ENCODE data around the gene IL17C. TPM values are rescaled to one million over a fixed set of nuclear protein-coding genes. Genes with fewer than 3 reads are reported as not detected.
"Not testable (repeated sequence)": the region's sequence is repeated elsewhere in the genome, so short reads cannot be mapped to it uniquely, and the experiment has no call there.

IL17C gene
- total RNA-seq, 4 donors from 2014 or later, result not detected

GRCh38 chr16:88667461-88667860 is 29.1 kb downstream of the IL17C start:
- H3K36me3 ChIP-seq, result peaks cover 0 to 10% of the 10 kb centered on the region in 2 donors
- no peak overlapping the region for H3K27ac ChIP-seq
- no peaks in the 10 kb centered on the region for H3K9me3 ChIP-seq
- TF ChIP-seq EP300 (IDR thresholded peaks at IDR 0.05) (no peak), POLR2A (IDR thresholded peaks at IDR 0.05) (no peak), POLR2AphosphoS5 (IDR thresholded peaks at IDR 0.05) (no peak), CTCF (IDR thresholded peaks at IDR 0.05) (no peak)
- no peak overlapping the region for H3K4me3 ChIP-seq
- no peaks in the 10 kb centered on the region for H3K27me3 ChIP-seq
- no peak for ATAC-seq
- WGBS, 2 donors (ENCODE audit: low coverage in 1 of 2), result 0% methylated on average over 1 of the region's 5 CpGs; no CpG with 5 or more reads in 1 of the 2 donors
- H3K4me1 ChIP-seq, result peaks cover 0 to 15% (median 5%) of the 10 kb centered on the region in 3 donors

- H3K36me3 ChIP-seq, result peaks cover 0 to 22% of the 10 kb centered on the region in 2 donors
- H3K9me3 ChIP-seq, H3K4me3 ChIP-seq, H3K27me3 ChIP-seq, H3K27ac ChIP-seq, H3K4me1 ChIP-seq, ATAC-seq: not testable (repeated sequence)
- 74 to 93% methylated on average over 2 to 8 of the region's 8 CpGs for WGBS, 2 donors (ENCODE audit: low coverage in 1 of 2)
Measured at GRCh38 chr16:88669493-88669892, 31.1 kb downstream of the IL17C start.

GRCh38 chr16:88669980-88670379 is 31.6 kb downstream of the IL17C start:
- peaks cover 0 to 22% of the 10 kb centered on the region in 2 donors for H3K36me3 ChIP-seq
- H3K4me3 ChIP-seq, result no peak overlapping the region
- H3K27me3 ChIP-seq, result no peaks in the 10 kb centered on the region
- TF ChIP-seq EP300 (IDR thresholded peaks at IDR 0.05) (no peak), POLR2A (IDR thresholded peaks at IDR 0.05) (no peak), POLR2AphosphoS5 (IDR thresholded peaks at IDR 0.05) (no peak), CTCF (IDR thresholded peaks at IDR 0.05) (no peak)
- 60 to 76% methylated on average over 3 to 10 of the region's 10 CpGs for WGBS, 2 donors (ENCODE audit: low coverage in 1 of 2)
- ATAC-seq, result no peak
- H3K4me1 ChIP-seq, result no peaks in the 10 kb centered on the region
- H3K27ac ChIP-seq, result no peak overlapping the region
- H3K9me3 ChIP-seq, result no peaks in the 10 kb centered on the region

- no peaks in the 10 kb centered on the region for H3K9me3 ChIP-seq
- no peak for ATAC-seq
- peaks cover 0 to 22% of the 10 kb centered on the region in 2 donors for H3K36me3 ChIP-seq
- H3K27me3 ChIP-seq, result no peaks in the 10 kb centered on the region
- no peak overlapping the region for H3K4me3 ChIP-seq
- 100% methylated on average over 2 of the region's 23 CpGs; no CpG with 5 or more reads in 1 of the 2 donors for WGBS, 2 donors (ENCODE audit: low coverage in 1 of 2)
- H3K27ac ChIP-seq, result no peak overlapping the region
- no peak for TF ChIP-seq EP300 (IDR thresholded peaks at IDR 0.05)
- TF ChIP-seq POLR2AphosphoS5 (IDR thresholded peaks at IDR 0.05), result no peak
- no peak for TF ChIP-seq CTCF (IDR thresholded peaks at IDR 0.05)
- TF ChIP-seq POLR2A (IDR thresholded peaks at IDR 0.05), result no peak
- H3K4me1 ChIP-seq, result no peaks in the 10 kb centered on the region
Measured at GRCh38 chr16:88671806-88672205, 33.4 kb downstream of the IL17C start.

GRCh38 chr16:88672776-88673175 is 34.4 kb downstream of the IL17C start:
- H3K27ac ChIP-seq, result no peak overlapping the region
- no peak overlapping the region for H3K4me3 ChIP-seq
- 66 to 92% methylated on average over 2 to 10 of the region's 11 CpGs for WGBS, 2 donors (ENCODE audit: low coverage in 1 of 2)
- H3K9me3 ChIP-seq, result no peaks in the 10 kb centered on the region
- H3K4me1 ChIP-seq, result no peaks in the 10 kb centered on the region
- peaks cover under 1% of the 10 kb centered on the region for H3K27me3 ChIP-seq
- ATAC-seq, result no peak
- peaks cover 0 to 22% of the 10 kb centered on the region in 2 donors for H3K36me3 ChIP-seq
- TF ChIP-seq POLR2AphosphoS5 (IDR thresholded peaks at IDR 0.05), result no peak
- no peak for TF ChIP-seq EP300 (IDR thresholded peaks at IDR 0.05)
- no peak for TF ChIP-seq POLR2A (IDR thresholded peaks at IDR 0.05)
- TF ChIP-seq CTCF (IDR thresholded peaks at IDR 0.05), result no peak
